ENCODE results near the gene ORC5. TPM values are rescaled to one million over a fixed set of nuclear protein-coding genes. Genes with fewer than 3 reads are reported as not detected.

The ORC5 gene
- total RNA-seq, 3 donors from 2014 or later = 14.9 to 17.6 (median 15.5) TPM

- Histone ChIP-seq H3K36me3 (ENCODE audit: low read depth) (no peaks in the 10 kb centered on the region), H3K9me3 (no peaks in the 10 kb centered on the region), H3K4me3 (no peak overlapping the region), H3K4me1 (ENCODE audit: low read depth) (peaks cover 17% of the 10 kb centered on the region)
- DNase-seq (no peak), ATAC-seq (peak; percentile 74)
- intact Hi-C loops (cut with DNase I, micrococcal nuclease) = no loop called here
- TF ChIP-seq CTCF (IDR thresholded peaks at IDR 0.05) = no peak
Observed at GRCh38 chr7:104209063-104209462, 1.2 kb upstream of the ORC5 start.

GRCh38 chr7:104208421-104208780, 588 bp upstream of the ORC5 start:
- DNase-seq (no peak), ATAC-seq (no peak)
- Histone ChIP-seq H3K9me3 (no peaks in the 10 kb centered on the region), H3K4me3 (peak overlapping the region; percentile 65), H3K4me1 (ENCODE audit: low read depth) (peaks cover 17% of the 10 kb centered on the region), H3K36me3 (ENCODE audit: low read depth) (no peaks in the 10 kb centered on the region)
- intact Hi-C loops (cut with DNase I, micrococcal nuclease) = no loop called here
- no peak for TF ChIP-seq CTCF (IDR thresholded peaks at IDR 0.05)

GRCh38 chr7:104207348-104207730, 474 bp downstream of the ORC5 start:
- Histone ChIP-seq H3K4me1 (ENCODE audit: low read depth) (peaks cover 17% of the 10 kb centered on the region), H3K36me3 (ENCODE audit: low read depth) (no peaks in the 10 kb centered on the region), H3K9me3 (no peaks in the 10 kb centered on the region), H3K4me3 (peak overlapping the region; percentile 65)
- TF ChIP-seq CTCF (IDR thresholded peaks at IDR 0.05) = no peak
- ATAC-seq (peak; percentile 51), DNase-seq (peak in 1 of 3 donors; percentile 19)
- intact Hi-C loops (cut with DNase I, micrococcal nuclease) = no loop called here

- DNase-seq (no peak), ATAC-seq (no peak)
- intact Hi-C loops (cut with DNase I, micrococcal nuclease) = no loop called here
- TF ChIP-seq CTCF (IDR thresholded peaks at IDR 0.05) = no peak
- Histone ChIP-seq H3K4me3 (no peak overlapping the region), H3K4me1 (ENCODE audit: low read depth) (peaks cover 17% of the 10 kb centered on the region), H3K36me3 (ENCODE audit: low read depth) (no peaks in the 10 kb centered on the region), H3K9me3 (no peaks in the 10 kb centered on the region)
Observed at GRCh38 chr7:104206841-104207240, 972 bp downstream of the ORC5 start.

GRCh38 chr7:104198673-104199278, 9.0 kb downstream of the ORC5 start:
- DNase-seq (no peak), ATAC-seq (no peak)
- H3K36me3 ChIP-seq (ENCODE audit: low read depth) = no peaks in the 10 kb centered on the region
- no peak for TF ChIP-seq CTCF (IDR thresholded peaks at IDR 0.05)
- H3K4me1 ChIP-seq (ENCODE audit: low read depth) = no peaks in the 10 kb centered on the region
- H3K9me3 ChIP-seq = no peaks in the 10 kb centered on the region
- intact Hi-C loops (cut with DNase I, micrococcal nuclease) = no loop called here
- H3K4me3 ChIP-seq = no peak overlapping the region

GRCh38 chr7:104196161-104196560, 11.7 kb downstream of the ORC5 start:
- no peak for TF ChIP-seq CTCF (IDR thresholded peaks at IDR 0.05)
- H3K36me3 ChIP-seq (ENCODE audit: low read depth) = no peaks in the 10 kb centered on the region
- intact Hi-C loops (cut with DNase I, micrococcal nuclease) = no loop called here

More at GRCh38 chr7:104196161-104196560, 11.7 kb downstream of the ORC5 start:
- no peak overlapping the region for H3K4me3 ChIP-seq
- H3K9me3 ChIP-seq = no peaks in the 10 kb centered on the region
- ATAC-seq (no peak), DNase-seq (no peak)
- no peaks in the 10 kb centered on the region for H3K4me1 ChIP-seq (ENCODE audit: low read depth)
